GM21528 (cell line): ENCODE data around the gene PAX4.

ENCODE experiments used
- ATAC-seq: cut with Tn5 transposase; IDR thresholded peaks from one replicate; pipeline ENCODE4 v1.9.1; 2021; ENCODE audit warnings: mild to moderate bottlenecking, moderate library complexity; ENCODE audit not compliant: unreplicated experiment, low FRiP score

The PAX4 gene

GRCh38 chr7:127632276-127632910 lies 14.5 kb upstream of the PAX4 start:
- ATAC-seq = no peak

- no peak for ATAC-seq
Observed at GRCh38 chr7:127629268-127629854, 11.4 kb upstream of the PAX4 start.

GRCh38 chr7:127628445-127628844 lies 10.5 kb upstream of the PAX4 start:
- no peak for ATAC-seq

GRCh38 chr7:127625331-127625730 lies 7.4 kb upstream of the PAX4 start:
- no peak for ATAC-seq

- no peak for ATAC-seq
Observed at GRCh38 chr7:127620406-127621233, 2.7 kb upstream of the PAX4 start.

GRCh38 chr7:127619681-127620405 lies 1.9 kb upstream of the PAX4 start:
- no peak for ATAC-seq

GRCh38 chr7:127618775-127619174 lies 833 bp upstream of the PAX4 start:
- no peak for ATAC-seq

- no peak for ATAC-seq
Observed at GRCh38 chr7:127616724-127617123, 1.2 kb downstream of the PAX4 start.

GRCh38 chr7:127612263-127612662 lies 5.7 kb downstream of the PAX4 start:
- ATAC-seq = no peak

GRCh38 chr7:127609297-127609696 lies 8.6 kb downstream of the PAX4 start:
- ATAC-seq = no peak

- no peak for ATAC-seq
Observed at GRCh38 chr7:127608446-127608845, 9.5 kb downstream of the PAX4 start.

GRCh38 chr7:127600885-127601284 lies 17.1 kb downstream of the PAX4 start:
- ATAC-seq = no peak

- ATAC-seq = no peak
Observed at GRCh38 chr7:127598318-127598717, 19.6 kb downstream of the PAX4 start.

- ATAC-seq = no peak
Observed at GRCh38 chr7:127595737-127596136, 22.2 kb downstream of the PAX4 start.

GRCh38 chr7:127594490-127594889 lies 23.5 kb downstream of the PAX4 start:
- ATAC-seq = no peak

GRCh38 chr7:127592550-127592949 lies 25.4 kb downstream of the PAX4 start:
- no peak for ATAC-seq

- no peak for ATAC-seq
Observed at GRCh38 chr7:127591591-127591990, 26.4 kb downstream of the PAX4 start.

- ATAC-seq = no peak
Observed at GRCh38 chr7:127591189-127591588, 26.8 kb downstream of the PAX4 start.

GRCh38 chr7:127589896-127590295 lies 28.0 kb downstream of the PAX4 start:
- ATAC-seq = no peak

GRCh38 chr7:127588697-127589482 lies 29.1 kb downstream of the PAX4 start:
- ATAC-seq = peak; percentile 29
